Measurements from ENCODE around the gene TSPAN13.

- TF ChIP-seq CTCF (IDR thresholded peaks at IDR 0.05; ENCODE audit: insufficient read depth, low read depth, low read length), result no peak
- TF ChIP-seq EZH2 (IDR thresholded peaks at IDR 0.05; ENCODE audit: insufficient read depth, low read length), result no peak
These were observed 1.3 kb downstream of the TSPAN13 start for GRCh38 chr7:16754856-16755317.
